ENCODE data around the gene DNAH17.

DNAH17 gene

DNA sequence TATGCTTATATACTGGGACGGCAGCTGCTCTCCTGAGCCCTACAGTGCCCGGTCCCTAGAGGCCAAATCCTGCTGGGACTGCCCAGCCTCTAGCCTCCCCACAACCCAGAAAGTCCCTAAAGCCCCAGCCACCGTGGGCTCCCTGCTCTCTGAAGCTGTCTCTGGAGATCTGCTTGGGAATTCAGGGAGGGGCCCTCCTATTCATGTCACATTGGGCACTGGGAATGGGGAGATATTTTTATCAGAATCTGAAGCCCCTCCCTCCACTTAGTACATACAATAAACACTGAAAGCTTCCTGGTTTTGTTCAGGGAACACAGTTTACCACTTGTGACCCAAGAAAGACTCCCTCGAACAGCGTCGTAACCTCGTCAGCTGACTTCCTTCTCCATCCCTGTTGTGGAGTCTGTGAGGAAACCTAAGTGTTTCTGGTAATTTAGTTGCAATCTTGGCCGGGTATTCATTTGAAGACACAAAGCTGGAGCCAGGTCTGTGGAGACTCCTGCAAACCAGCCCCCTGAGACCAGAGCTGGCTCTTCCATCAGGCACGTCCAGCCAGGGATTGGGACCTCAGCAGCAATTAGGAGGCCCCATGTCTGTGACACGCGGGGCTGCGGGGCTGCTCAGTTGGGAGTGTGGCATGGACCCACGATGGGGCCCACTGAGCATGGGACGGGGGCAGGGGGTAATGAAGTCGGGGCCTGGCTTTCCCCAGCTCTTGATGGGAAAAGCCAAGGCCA lies 160.2 kb downstream of the DNAH17 start:
- no peaks in the 10 kb centered on the region for H3K27me3 Mint-ChIP-seq
- H3K4me1 Mint-ChIP-seq (ENCODE audit: low read depth): peaks cover 87% of the 10 kb centered on the region
- peak overlapping the region; percentile 88 for H3K27ac Mint-ChIP-seq

GRCh38 chr17:78415821-78416711 lies 161.1 kb downstream of the DNAH17 start:
- intact Hi-C loops (cut with micrococcal nuclease): loop anchor here (2.0 kb wide), 1 partner anchor 27 kb away; no protein-coding TSS in a partner anchor
- peaks cover 83% of the 10 kb centered on the region for H3K36me3 Mint-ChIP-seq (ENCODE audit: low read depth)
- no peaks in the 10 kb centered on the region for H3K27me3 Mint-ChIP-seq
- peak overlapping the region; percentile 61 for H3K4me3 Mint-ChIP-seq
- peaks cover 87% of the 10 kb centered on the region for H3K4me1 Mint-ChIP-seq (ENCODE audit: low read depth)
- no peaks in the 10 kb centered on the region for H3K9me3 Mint-ChIP-seq
- H3K27ac Mint-ChIP-seq: peak overlapping the region; percentile 88

More for the DNA sequence above, 160.2 kb downstream of the DNAH17 start:
- H3K4me3 Mint-ChIP-seq: peak overlapping the region; percentile 61
- intact Hi-C loops (cut with micrococcal nuclease): loop anchor here (2.0 kb wide), 1 partner anchor 28 kb away; no protein-coding TSS in a partner anchor
- H3K9me3 Mint-ChIP-seq: no peaks in the 10 kb centered on the region
- peaks cover 90% of the 10 kb centered on the region for H3K36me3 Mint-ChIP-seq (ENCODE audit: low read depth)

GRCh38 chr17:78414178-78415162 lies 162.7 kb downstream of the DNAH17 start:
- Mint-ChIP-seq H3K36me3 (ENCODE audit: low read depth) (peaks cover 83% of the 10 kb centered on the region), H3K4me3 (peak overlapping the region; percentile 30), H3K4me1 (ENCODE audit: low read depth) (peaks cover 84% of the 10 kb centered on the region), H3K27me3 (no peaks in the 10 kb centered on the region), H3K27ac (peak overlapping the region; percentile 88), H3K9me3 (no peaks in the 10 kb centered on the region)
- intact Hi-C loops (cut with micrococcal nuclease): no loop called here

GRCh38 chr17:78412403-78412802 lies 164.8 kb downstream of the DNAH17 start:
- Mint-ChIP-seq H3K4me1 (ENCODE audit: low read depth) (peaks cover 90% of the 10 kb centered on the region), H3K4me3 (peak overlapping the region; percentile 51), H3K36me3 (ENCODE audit: low read depth) (peaks cover 82% of the 10 kb centered on the region), H3K9me3 (no peaks in the 10 kb centered on the region), H3K27me3 (no peaks in the 10 kb centered on the region), H3K27ac (peak overlapping the region; percentile 88)
- intact Hi-C loops (cut with micrococcal nuclease): no loop called here

DNA sequence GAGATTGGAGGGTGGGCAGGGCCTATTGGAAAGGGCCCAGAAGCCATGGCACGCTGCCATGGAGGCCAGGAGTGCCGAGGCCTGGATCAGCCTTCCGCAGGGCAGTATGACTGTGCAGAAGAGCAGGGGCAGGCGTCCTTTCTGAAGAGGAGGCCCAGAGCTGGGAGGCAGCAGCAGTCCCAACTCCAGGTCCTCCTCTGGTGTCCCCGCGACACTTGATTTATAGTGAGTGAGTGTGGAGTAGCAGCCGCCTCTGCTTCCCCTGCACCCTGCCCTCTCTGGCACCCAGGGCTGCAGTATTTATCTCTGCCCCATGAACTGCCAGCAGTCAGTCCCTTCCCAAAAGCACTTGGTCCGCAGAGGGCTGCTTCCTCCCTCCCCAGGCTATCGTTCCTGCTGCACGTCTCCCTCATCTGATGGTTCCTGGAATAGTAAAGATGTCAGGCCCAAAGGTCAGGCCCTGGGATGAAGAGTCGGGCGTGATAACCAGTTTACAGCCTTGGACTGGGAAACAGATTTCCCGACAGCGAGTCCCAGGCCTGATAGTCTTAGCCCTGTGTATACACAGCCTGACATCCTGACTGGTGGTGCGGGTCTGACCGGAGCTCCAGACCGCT lies 165.8 kb downstream of the DNAH17 start:
- Mint-ChIP-seq H3K4me1 (ENCODE audit: low read depth) (peaks cover 89% of the 10 kb centered on the region), H3K36me3 (ENCODE audit: low read depth) (peaks cover 82% of the 10 kb centered on the region), H3K27ac (peak overlapping the region; percentile 88), H3K9me3 (no peaks in the 10 kb centered on the region), H3K27me3 (no peaks in the 10 kb centered on the region), H3K4me3 (peak overlapping the region; percentile 33)
- intact Hi-C loops (cut with micrococcal nuclease): no loop called here

DNA sequence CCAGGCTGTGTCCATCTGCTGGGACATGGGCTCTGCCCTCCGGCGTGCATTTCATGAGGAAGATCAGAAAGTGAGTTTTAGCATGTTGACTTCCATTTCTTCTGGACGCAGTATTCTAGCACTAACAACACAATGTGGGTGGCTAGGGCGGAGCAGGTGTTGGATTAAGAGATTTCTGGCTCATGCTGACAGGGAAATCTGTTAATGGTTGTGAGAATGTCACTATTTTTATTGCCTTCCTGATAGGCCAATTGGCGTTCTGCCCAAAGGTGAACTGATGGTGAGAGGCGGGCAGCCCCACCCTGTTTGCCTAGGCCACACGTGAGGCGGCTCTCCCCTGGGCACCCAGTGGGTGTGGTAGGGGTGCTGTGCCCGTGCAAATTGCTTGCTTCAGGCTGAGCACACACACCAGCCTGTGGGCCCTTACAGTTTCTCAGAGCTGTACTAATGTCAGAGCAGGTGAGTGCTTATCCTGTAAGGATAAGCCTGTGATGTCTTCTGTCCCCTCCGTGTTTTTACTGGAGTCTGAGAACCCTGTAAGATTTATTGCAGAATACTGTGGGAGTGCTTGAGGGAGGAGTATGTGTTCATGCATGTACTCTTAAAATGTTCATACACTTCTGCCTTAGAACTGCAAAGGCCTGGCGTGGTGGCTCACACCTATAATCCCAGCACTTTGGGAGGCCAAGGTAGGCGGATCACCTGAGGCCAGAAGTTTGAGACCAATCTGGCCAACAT lies 167.8 kb downstream of the DNAH17 start:
- intact Hi-C loops (cut with micrococcal nuclease): no loop called here
- Mint-ChIP-seq H3K9me3 (no peaks in the 10 kb centered on the region), H3K4me3 (no peak overlapping the region), H3K27ac (peak overlapping the region; percentile 43), H3K27me3 (no peaks in the 10 kb centered on the region), H3K4me1 (ENCODE audit: low read depth) (peaks cover 79% of the 10 kb centered on the region), H3K36me3 (ENCODE audit: low read depth) (peaks cover 85% of the 10 kb centered on the region)

DNA sequence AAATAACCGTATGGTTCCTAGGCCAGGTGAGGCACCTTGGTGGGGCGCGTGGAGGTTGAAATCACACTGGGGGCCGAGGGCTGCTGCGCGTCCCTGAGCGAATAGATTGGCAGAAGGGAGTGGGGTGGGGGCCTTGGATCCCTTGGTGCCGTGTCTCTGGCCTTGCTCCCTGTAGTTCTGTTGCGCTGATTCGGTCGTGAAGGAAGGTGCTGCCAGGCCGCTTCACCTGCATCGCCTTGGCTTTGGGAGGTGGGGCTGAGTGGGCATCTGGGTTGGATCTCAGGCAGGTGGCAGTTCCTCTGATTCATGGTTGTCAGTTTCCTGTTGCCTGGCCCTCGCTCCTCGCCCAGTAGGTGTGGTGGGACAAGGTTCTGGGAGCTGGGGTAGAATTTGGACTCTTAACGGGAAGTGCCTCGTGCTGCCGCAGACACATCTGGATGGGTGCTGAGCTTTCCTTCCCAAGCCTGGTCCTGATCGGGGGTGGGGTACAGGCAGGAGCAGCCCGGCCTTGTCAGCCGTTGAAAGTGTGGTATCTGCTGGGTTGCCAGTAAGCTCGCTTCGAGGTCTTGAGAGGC lies 168.6 kb downstream of the DNAH17 start:
- H3K36me3 Mint-ChIP-seq (ENCODE audit: low read depth): peaks cover 86% of the 10 kb centered on the region
- H3K27me3 Mint-ChIP-seq: no peaks in the 10 kb centered on the region
- intact Hi-C loops (cut with micrococcal nuclease): no loop called here
- H3K4me1 Mint-ChIP-seq (ENCODE audit: low read depth): peaks cover 71% of the 10 kb centered on the region
- no peak overlapping the region for H3K4me3 Mint-ChIP-seq
- H3K9me3 Mint-ChIP-seq: no peaks in the 10 kb centered on the region
- H3K27ac Mint-ChIP-seq: no peak overlapping the region

GRCh38 chr17:78407387-78408000 lies 169.7 kb downstream of the DNAH17 start:
- intact Hi-C loops (cut with micrococcal nuclease): no loop called here
- H3K4me3 Mint-ChIP-seq: no peak overlapping the region
- no peak overlapping the region for H3K27ac Mint-ChIP-seq
- H3K4me1 Mint-ChIP-seq (ENCODE audit: low read depth): peaks cover 65% of the 10 kb centered on the region
- no peaks in the 10 kb centered on the region for H3K27me3 Mint-ChIP-seq
- H3K9me3 Mint-ChIP-seq: no peaks in the 10 kb centered on the region
- peaks cover 86% of the 10 kb centered on the region for H3K36me3 Mint-ChIP-seq (ENCODE audit: low read depth)

DNA sequence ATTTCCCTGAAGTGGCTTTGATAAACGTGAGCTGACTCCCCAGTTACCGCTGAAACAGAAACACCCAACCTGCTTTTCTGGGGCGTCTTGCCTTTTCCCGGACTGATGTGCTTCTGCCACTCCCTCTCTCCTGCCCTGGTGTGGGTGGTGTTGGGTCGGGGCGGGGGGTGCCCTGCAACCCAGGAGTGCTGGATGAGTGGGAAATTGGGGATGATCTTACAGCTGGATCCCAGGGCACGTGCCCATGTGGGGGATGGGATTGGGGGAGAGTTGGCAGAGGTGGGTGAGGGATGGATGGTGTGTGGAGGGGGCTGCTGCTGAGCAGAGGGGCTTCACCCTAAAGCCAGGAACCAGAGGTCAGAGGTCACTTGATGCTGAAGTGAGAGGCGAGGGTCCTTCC lies 170.3 kb downstream of the DNAH17 start:
- Mint-ChIP-seq H3K4me1 (ENCODE audit: low read depth) (peaks cover 65% of the 10 kb centered on the region), H3K27me3 (no peaks in the 10 kb centered on the region)
- intact Hi-C loops (cut with micrococcal nuclease): no loop called here

GRCh38 chr17:78406396-78406795 lies 170.8 kb downstream of the DNAH17 start:
- Mint-ChIP-seq H3K36me3 (ENCODE audit: low read depth) (peaks cover 95% of the 10 kb centered on the region), H3K9me3 (no peaks in the 10 kb centered on the region), H3K4me3 (no peak overlapping the region), H3K27me3 (no peaks in the 10 kb centered on the region), H3K27ac (no peak overlapping the region), H3K4me1 (ENCODE audit: low read depth) (peaks cover 65% of the 10 kb centered on the region)
- intact Hi-C loops (cut with micrococcal nuclease): no loop called here

More for the DNA sequence above, 170.3 kb downstream of the DNAH17 start:
- Mint-ChIP-seq H3K4me3 (no peak overlapping the region), H3K9me3 (no peaks in the 10 kb centered on the region), H3K36me3 (ENCODE audit: low read depth) (peaks cover 90% of the 10 kb centered on the region), H3K27ac (no peak overlapping the region)

DNA sequence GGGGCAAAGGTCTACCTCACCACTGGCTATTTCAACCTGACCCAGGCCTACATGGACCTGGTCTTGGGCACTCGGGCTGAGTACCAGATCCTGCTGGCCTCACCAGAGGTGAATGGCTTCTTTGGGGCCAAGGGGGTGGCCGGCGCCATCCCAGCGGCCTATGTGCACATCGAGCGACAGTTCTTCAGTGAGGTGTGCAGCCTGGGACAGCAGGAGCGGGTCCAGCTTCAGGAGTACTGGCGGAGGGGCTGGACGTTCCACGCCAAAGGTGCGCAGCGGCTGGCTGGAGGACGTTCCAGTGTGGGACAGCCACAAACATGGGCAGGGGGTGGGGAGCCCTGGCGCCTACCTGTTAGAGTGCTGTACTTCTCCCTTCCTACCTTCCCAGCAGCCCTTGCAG lies 173.4 kb downstream of the DNAH17 start:
- H3K27ac Mint-ChIP-seq: no peak overlapping the region
- H3K27me3 Mint-ChIP-seq: no peaks in the 10 kb centered on the region
- H3K4me1 Mint-ChIP-seq (ENCODE audit: low read depth): peaks cover 53% of the 10 kb centered on the region
- intact Hi-C loops (cut with micrococcal nuclease): no loop called here
- H3K36me3 Mint-ChIP-seq (ENCODE audit: low read depth): peaks cover 96% of the 10 kb centered on the region
- H3K9me3 Mint-ChIP-seq: no peaks in the 10 kb centered on the region
- H3K4me3 Mint-ChIP-seq: no peak overlapping the region

- peaks cover 42% of the 10 kb centered on the region for H3K4me1 Mint-ChIP-seq (ENCODE audit: low read depth)
- no peak overlapping the region for H3K4me3 Mint-ChIP-seq
- H3K27me3 Mint-ChIP-seq: no peaks in the 10 kb centered on the region
- H3K36me3 Mint-ChIP-seq (ENCODE audit: low read depth): peaks cover 100% of the 10 kb centered on the region
- intact Hi-C loops (cut with micrococcal nuclease): no loop called here
- no peaks in the 10 kb centered on the region for H3K9me3 Mint-ChIP-seq
- H3K27ac Mint-ChIP-seq: peak overlapping the region; percentile 56
Observed at GRCh38 chr17:78401891-78402290, 175.3 kb downstream of the DNAH17 start.
